GM12874 (cell line): Measurements from ENCODE around the gene HPSE2.

Source experiments
- TF ChIP-seq, protein P1 (sequence below): IDR thresholded peaks from 2 replicates; pipeline ENCODE4 v1.5.1; 2011; ENCODE audit warnings: low read depth, mild to moderate bottlenecking, control low read depth, low read length, moderate library complexity; ENCODE audit not compliant: insufficient read depth

Gene HPSE2

DNA sequence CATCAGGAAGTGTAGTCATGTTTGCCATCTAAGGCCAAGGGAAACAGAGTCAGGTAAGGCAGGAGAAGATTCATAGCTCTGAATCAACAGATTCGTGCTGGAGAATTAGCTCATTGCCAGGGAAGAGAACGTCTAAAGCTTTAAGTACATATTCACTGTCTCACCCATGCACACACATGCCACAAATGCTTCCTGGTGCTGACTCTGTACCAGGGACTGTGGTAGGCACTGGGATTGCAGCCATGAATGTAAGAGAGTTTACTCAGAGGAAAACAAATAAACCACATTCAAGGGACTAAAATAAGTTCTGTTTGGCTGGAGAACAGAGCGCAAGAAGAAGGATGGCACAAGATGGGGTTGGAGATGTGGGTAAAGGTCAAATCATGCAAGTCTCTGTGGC is 699.1 kb downstream of the HPSE2 start:
- TF ChIP-seq, protein P1, sequence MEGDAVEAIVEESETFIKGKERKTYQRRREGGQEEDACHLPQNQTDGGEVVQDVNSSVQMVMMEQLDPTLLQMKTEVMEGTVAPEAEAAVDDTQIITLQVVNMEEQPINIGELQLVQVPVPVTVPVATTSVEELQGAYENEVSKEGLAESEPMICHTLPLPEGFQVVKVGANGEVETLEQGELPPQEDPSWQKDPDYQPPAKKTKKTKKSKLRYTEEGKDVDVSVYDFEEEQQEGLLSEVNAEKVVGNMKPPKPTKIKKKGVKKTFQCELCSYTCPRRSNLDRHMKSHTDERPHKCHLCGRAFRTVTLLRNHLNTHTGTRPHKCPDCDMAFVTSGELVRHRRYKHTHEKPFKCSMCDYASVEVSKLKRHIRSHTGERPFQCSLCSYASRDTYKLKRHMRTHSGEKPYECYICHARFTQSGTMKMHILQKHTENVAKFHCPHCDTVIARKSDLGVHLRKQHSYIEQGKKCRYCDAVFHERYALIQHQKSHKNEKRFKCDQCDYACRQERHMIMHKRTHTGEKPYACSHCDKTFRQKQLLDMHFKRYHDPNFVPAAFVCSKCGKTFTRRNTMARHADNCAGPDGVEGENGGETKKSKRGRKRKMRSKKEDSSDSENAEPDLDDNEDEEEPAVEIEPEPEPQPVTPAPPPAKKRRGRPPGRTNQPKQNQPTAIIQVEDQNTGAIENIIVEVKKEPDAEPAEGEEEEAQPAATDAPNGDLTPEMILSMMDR = no peak

DNA sequence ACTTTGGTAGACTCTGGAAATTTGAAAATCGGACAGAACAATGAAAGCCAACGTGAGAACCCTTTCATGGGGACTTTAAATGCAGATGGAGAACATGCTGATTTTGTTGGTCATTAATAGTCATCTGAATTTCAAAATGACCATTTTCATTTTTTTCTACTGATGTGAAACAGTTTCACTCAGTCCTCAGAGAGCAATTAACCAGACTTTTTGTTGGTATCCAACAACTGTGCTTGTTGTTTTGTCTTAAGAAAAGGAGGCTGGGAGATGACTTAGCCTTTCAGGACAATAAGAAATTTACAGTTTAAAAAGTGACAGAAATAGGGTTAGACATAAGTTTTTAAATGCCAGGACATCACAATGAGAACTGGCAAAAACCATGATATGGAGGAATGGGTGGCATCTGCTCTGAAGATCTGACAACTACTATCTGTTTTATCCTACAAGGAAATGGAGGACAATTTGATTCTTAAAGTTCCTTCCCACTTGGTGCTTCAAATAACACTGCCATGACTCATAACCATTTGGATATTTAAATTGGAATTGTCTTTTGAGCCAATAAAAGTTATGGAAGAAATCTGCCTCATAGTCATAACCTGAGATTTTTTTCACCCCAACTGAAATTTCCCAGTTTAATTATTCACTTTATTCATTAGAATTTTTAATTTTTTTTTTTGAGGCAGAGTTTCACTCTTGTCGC is 701.8 kb downstream of the HPSE2 start:
- TF ChIP-seq, protein P1 = no peak

DNA sequence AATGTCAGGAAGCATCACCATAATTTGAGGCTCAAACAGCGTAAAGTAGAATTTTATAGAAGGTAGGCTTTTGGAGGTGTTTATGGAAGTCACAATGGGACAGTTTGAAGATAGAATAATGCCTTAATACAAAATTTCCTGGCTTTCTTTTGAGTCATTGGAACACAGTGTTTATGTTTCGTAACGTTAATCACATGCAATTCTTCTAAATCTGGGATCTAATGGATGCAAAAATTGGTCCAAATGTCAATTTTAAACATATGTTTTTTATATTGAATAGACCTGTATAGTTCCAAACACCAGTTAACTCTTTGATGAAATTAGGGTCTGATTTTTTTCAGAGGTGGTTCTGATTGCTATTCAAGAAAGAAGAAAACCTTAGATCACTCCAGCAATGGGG is 702.4 kb downstream of the HPSE2 start:
- TF ChIP-seq, protein P1 = no peak

DNA sequence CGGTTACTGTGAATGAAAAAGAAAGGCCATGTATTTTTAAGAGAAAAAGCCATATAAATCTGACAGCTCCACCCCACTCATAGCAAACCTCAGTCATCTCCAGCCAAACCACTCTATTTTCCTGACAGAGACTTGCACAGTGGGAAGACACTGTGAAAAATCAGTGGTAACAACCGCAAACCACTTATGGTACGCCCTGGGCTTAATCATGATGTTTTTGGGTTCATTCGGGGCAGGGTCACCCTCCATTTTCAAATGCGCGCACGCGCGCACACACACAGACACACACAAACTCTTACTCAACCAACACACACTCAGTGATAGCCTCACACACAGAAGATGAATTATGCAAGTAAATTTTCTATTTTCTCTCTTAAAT is 706.9 kb downstream of the HPSE2 start:
- TF ChIP-seq, protein P1 = no peak

DNA sequence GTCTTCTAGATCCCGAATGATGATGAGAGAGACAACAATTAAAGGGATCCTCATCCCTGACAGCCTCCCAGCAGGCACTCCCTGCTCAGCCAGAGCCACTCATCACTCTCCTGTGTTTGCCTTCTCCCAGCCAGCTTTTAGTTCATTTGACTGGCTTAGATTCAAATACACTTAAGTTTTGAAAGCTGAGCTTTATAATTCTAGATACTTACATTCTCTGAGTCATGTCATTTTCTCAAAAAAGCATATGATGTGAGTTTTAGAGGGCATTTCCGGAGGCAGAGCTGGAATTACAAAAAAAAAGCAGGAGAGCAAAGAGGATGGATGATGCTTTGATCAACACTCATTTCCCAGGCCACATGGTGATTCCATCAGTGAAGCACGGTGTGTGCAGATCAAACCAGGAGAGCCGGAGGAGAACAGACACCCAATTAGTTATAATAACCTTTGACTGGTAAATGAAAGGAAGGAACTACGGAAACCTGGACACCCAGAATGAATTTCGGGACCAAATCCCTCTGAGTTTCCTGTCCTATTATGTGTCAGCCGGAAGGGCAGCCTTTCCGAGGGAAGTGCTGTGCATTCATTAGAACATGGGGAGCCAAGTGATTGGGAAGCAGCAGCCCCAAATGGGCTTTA is 707.4 kb downstream of the HPSE2 start:
- TF ChIP-seq, protein P1 = no peak

DNA sequence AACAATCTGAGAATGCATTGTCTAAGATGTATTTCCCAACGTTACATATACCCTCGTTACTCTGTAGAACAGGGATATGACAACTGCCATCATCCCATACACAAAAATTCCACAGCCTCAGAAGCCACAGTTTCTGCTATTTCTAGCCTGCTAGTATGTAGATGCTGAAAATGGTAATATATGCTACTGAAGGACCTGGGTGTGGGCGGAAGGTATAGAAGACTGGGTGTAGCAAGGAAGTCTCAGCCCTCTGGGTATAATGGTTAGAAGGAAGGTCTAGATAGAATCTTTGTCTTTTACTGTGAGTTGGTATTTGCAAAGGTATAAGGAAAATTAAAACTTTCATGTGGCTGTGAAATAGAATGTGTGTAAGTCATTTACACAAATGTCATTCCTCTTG is 709.7 kb downstream of the HPSE2 start:
- TF ChIP-seq, protein P1 = no peak

DNA sequence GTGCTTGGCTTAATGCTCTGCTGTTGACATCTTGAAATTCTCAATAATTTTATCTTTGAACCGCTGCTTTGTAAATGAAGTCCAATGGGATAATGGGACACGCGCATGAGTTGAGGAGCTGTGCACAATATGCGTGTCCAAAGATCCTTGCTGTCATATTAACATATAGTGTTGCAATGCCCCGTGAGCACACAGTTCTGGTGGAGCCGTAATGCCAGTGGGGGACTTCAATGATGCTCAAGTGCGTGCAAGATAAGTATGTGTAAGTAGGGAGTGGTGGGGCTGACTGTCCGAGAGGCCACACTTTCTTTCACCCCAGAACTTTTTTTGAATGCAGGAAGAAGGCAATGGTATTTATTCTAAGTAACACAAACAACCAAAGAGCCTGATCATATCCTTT is 711.5 kb downstream of the HPSE2 start:
- TF ChIP-seq, protein P1 = no peak
